Measurements from ENCODE around the gene FLCN.

Gene FLCN

GRCh38 chr17:17169396-17169795 is 67.6 kb downstream of the FLCN start:
- TF ChIP-seq CTCF (IDR thresholded peaks at IDR 0.05; ENCODE audit: low read depth, low read length), result no peak
- DNase-seq (ENCODE audit: low read depth in 2 of 2), result no peak
- no peak overlapping the region for H3K4me3 ChIP-seq (replicated peaks in 1 of 2; ENCODE audit: low read depth in 2 of 2, low read length in 2 of 2)

GRCh38 chr17:17168401-17168800 is 68.6 kb downstream of the FLCN start:
- no peak for TF ChIP-seq CTCF (IDR thresholded peaks at IDR 0.05; ENCODE audit: low read depth, low read length)
- no peak overlapping the region for H3K4me3 ChIP-seq (replicated peaks in 1 of 2; ENCODE audit: low read depth in 2 of 2, low read length in 2 of 2)
- no peak for DNase-seq (ENCODE audit: low read depth in 2 of 2)

GRCh38 chr17:17167986-17168385 is 69.0 kb downstream of the FLCN start:
- no peak overlapping the region for H3K4me3 ChIP-seq (replicated peaks in 1 of 2; ENCODE audit: low read depth in 2 of 2, low read length in 2 of 2)
- TF ChIP-seq CTCF (IDR thresholded peaks at IDR 0.05; ENCODE audit: low read depth, low read length), result no peak
- no peak for DNase-seq (ENCODE audit: low read depth in 2 of 2)

- no peak overlapping the region for H3K4me3 ChIP-seq (replicated peaks in 1 of 2; ENCODE audit: low read depth in 2 of 2, low read length in 2 of 2)
- DNase-seq (ENCODE audit: low read depth in 2 of 2), result no peak
- TF ChIP-seq CTCF (IDR thresholded peaks at IDR 0.05; ENCODE audit: low read depth, low read length), result no peak
These were observed 69.6 kb downstream of the FLCN start for GRCh38 chr17:17167356-17167755.

- no peak for TF ChIP-seq CTCF (IDR thresholded peaks at IDR 0.05; ENCODE audit: low read depth, low read length)
- DNase-seq (ENCODE audit: low read depth in 2 of 2), result no peak
- no peak overlapping the region for H3K4me3 ChIP-seq (replicated peaks in 1 of 2; ENCODE audit: low read depth in 2 of 2, low read length in 2 of 2)
These were observed 70.5 kb downstream of the FLCN start for GRCh38 chr17:17166446-17166845.

GRCh38 chr17:17165666-17166308 is 71.2 kb downstream of the FLCN start:
- no peak for DNase-seq (ENCODE audit: low read depth in 2 of 2)
- H3K4me3 ChIP-seq (replicated peaks in 1 of 2; ENCODE audit: low read depth in 2 of 2, low read length in 2 of 2), result no peak overlapping the region
- no peak for TF ChIP-seq CTCF (IDR thresholded peaks at IDR 0.05; ENCODE audit: low read depth, low read length)

- H3K4me3 ChIP-seq (replicated peaks in 1 of 2; ENCODE audit: low read depth in 2 of 2, low read length in 2 of 2), result no peak overlapping the region
- no peak for TF ChIP-seq CTCF (IDR thresholded peaks at IDR 0.05; ENCODE audit: low read depth, low read length)
- no peak for DNase-seq (ENCODE audit: low read depth in 2 of 2)
These were observed 72.3 kb downstream of the FLCN start for GRCh38 chr17:17164676-17165075.
